Renal cortical epithelial cell (primary cell): ENCODE measurements around the gene EPM2A. TPM values are rescaled to one million over a fixed set of nuclear protein-coding genes. Genes with fewer than 3 reads are reported as not detected.

Experiments
- DNase-seq: peaks from one replicate; pipeline ENCODE4 v3.0.0-alpha.2; 2011; ENCODE audit warnings: low read depth
- total RNA-seq: library from RNA; depleted of rRNA; stranded (reverse); fragments of >200 nt; gene quantifications from 2 replicates; pipeline ENCODE4 v1.2.3, GENCODE V29; 2014

EPM2A gene
- total RNA-seq, 1 donor from 2014 or later = 8.0 TPM

- no peak for DNase-seq
Measured at GRCh38 chr6:145673504-145673903, 61.8 kb downstream of the EPM2A start.

- no peak for DNase-seq
Measured at GRCh38 chr6:145670311-145670710, 65.0 kb downstream of the EPM2A start.

- peak; percentile 25 for DNase-seq
Measured at GRCh38 chr6:145669627-145670034, 65.7 kb downstream of the EPM2A start.

- DNase-seq = no peak
Measured at GRCh38 chr6:145668844-145669243, 66.5 kb downstream of the EPM2A start.

- no peak for DNase-seq
Measured at GRCh38 chr6:145660676-145661075, 74.6 kb downstream of the EPM2A start.

GRCh38 chr6:145656128-145656527 is 79.2 kb downstream of the EPM2A start:
- DNase-seq = no peak

GRCh38 chr6:145652572-145652971 is 82.7 kb downstream of the EPM2A start:
- DNase-seq = no peak

- peak; percentile 35 for DNase-seq
Measured at GRCh38 chr6:145651988-145652387, 83.3 kb downstream of the EPM2A start.

- DNase-seq = no peak
Measured at GRCh38 chr6:145648149-145648548, 87.2 kb downstream of the EPM2A start.

- DNase-seq = no peak
Measured at GRCh38 chr6:145647602-145648001, 87.7 kb downstream of the EPM2A start.

- DNase-seq = no peak
Measured at GRCh38 chr6:145643760-145644159, 91.6 kb downstream of the EPM2A start.

GRCh38 chr6:145633981-145634627 is 101.2 kb downstream of the EPM2A start:
- DNase-seq = peak; percentile 69

- no peak for DNase-seq
Measured at GRCh38 chr6:145632971-145633370, 102.3 kb downstream of the EPM2A start.

- DNase-seq = no peak
Measured at GRCh38 chr6:145631374-145631773, 103.9 kb downstream of the EPM2A start.

- DNase-seq = no peak
Measured at GRCh38 chr6:145630598-145630997, 104.7 kb downstream of the EPM2A start.

GRCh38 chr6:145629478-145629877 is 105.8 kb downstream of the EPM2A start:
- no peak for DNase-seq

- no peak for DNase-seq
Measured at GRCh38 chr6:145627451-145627850, 107.9 kb downstream of the EPM2A start.

- no peak for DNase-seq
Measured at GRCh38 chr6:145626857-145627256, 108.5 kb downstream of the EPM2A start.

GRCh38 chr6:145623231-145623630 is 112.1 kb downstream of the EPM2A start:
- no peak for DNase-seq

GRCh38 chr6:145621776-145622175 is 113.5 kb downstream of the EPM2A start:
- no peak for DNase-seq

GRCh38 chr6:145620088-145620487 is 115.2 kb downstream of the EPM2A start:
- DNase-seq = no peak

- no peak for DNase-seq
Measured at GRCh38 chr6:145609521-145609920, 125.8 kb downstream of the EPM2A start.

GRCh38 chr6:145608850-145609249 is 126.5 kb downstream of the EPM2A start:
- DNase-seq = no peak

GRCh38 chr6:145603991-145604390 is 131.3 kb downstream of the EPM2A start:
- DNase-seq = no peak
